Activated naive CD8-positive, alpha-beta T cell treated with anti-CD3 and anti-CD28 coated beads for 36 hours (primary cell): ENCODE results near the gene CAMTA1. TPM values are rescaled to one million over a fixed set of nuclear protein-coding genes. Genes with fewer than 3 reads are reported as not detected.

Source experiments
- DNase-seq: peaks from one replicate; pipeline ENCODE4 v3.0.0; 2021
- H3K27ac Mint-ChIP-seq: one replicate; pipeline ENCODE4 v1.8.0; 2022; ENCODE audit warnings: mild to moderate bottlenecking, moderate library complexity, mixed read lengths
- H3K27me3 Mint-ChIP-seq: one replicate; pipeline ENCODE4 v1.8.0; 2022; ENCODE audit warnings: mild to moderate bottlenecking, mixed read lengths
- H3K36me3 Mint-ChIP-seq: one replicate; pipeline ENCODE4 v1.8.0; 2021; ENCODE audit warnings: mild to moderate bottlenecking, mixed read lengths
- H3K4me1 Mint-ChIP-seq: one replicate; pipeline ENCODE4 v1.8.0; 2021; ENCODE audit warnings: mixed read lengths
- H3K4me3 Mint-ChIP-seq: one replicate; pipeline ENCODE4 v1.8.0; 2022; ENCODE audit warnings: mild to moderate bottlenecking, moderate library complexity, mixed read lengths
- H3K9me3 Mint-ChIP-seq: one replicate; pipeline ENCODE4 v1.8.0; 2022; ENCODE audit warnings: mixed read lengths
- total RNA-seq, 2 experiments: library from RNA; stranded (reverse); gene quantifications; one replicate each; pipeline ENCODE4 v1.2.3, GENCODE V29; 2021

The CAMTA1 gene
- total RNA-seq, 2 experiments from 2014 or later: 70.4 to 71.4 TPM

DNA sequence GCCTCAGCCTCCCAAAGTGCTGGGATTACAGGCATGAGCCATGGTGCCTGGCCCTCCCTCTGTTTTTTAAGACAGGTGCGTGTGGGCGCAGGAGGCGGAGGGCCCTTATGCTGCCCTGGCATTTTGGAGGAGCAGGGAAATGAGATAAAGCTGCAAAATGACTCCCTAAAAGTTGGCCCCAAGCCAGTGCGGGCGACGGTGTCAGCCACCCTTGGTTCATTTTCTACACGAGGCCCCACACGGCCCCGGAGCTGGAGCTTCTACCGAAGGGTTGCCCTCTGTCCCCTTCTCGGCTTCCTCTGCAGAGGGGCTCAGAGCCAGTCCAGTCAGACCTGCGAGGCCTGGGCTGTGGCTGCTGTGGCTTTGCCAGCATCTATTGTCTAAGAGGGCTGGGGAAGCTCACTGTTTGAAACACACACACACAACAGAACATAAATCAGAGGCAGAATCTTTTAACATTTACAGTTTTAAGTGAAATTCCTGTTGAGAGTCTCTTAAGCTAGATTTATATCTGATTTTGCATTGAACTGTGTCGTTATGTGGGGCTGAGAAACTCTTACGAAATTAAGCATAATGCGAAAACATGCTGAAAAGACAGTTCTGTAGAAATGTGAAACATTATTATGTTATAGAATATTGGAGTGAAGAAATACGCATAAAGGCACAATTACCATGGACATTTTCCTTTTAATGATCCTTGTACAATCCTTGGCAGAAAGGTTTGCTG, 255.9 kb downstream of the CAMTA1 start:
- Mint-ChIP-seq H3K4me3 (no peak overlapping the region), H3K27ac (no peak overlapping the region), H3K4me1 (no peaks in the 10 kb centered on the region), H3K27me3 (peaks cover 10% of the 10 kb centered on the region), H3K9me3 (no peaks in the 10 kb centered on the region), H3K36me3 (no peaks in the 10 kb centered on the region)
- no peak for DNase-seq

- no peak overlapping the region for H3K4me3 Mint-ChIP-seq
- no peaks in the 10 kb centered on the region for H3K4me1 Mint-ChIP-seq
- H3K27ac Mint-ChIP-seq: no peak overlapping the region
- H3K27me3 Mint-ChIP-seq: peaks cover 13% of the 10 kb centered on the region
- no peaks in the 10 kb centered on the region for H3K36me3 Mint-ChIP-seq
- no peak for DNase-seq
- H3K9me3 Mint-ChIP-seq: no peaks in the 10 kb centered on the region
These were observed 257.3 kb downstream of the CAMTA1 start for GRCh38 chr1:7042322-7043190.

DNA sequence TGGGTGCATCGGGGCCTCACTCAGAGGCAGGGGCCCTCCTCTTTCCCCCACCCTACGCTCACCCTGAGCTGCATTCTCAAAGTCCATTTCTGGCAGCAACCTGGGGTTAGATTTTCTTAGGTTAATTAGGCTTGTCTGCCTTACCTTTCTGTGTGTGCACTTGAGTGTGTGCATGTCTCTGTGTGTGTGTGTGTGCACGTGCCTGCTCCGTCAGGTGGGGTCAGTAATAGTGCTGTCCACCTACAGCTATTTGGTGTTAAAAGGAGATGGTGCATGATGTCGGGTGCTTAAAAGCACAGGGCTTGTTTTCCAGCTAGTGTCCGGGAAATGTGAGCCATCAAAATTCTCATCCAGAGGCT, 257.9 kb downstream of the CAMTA1 start:
- Mint-ChIP-seq H3K9me3 (no peaks in the 10 kb centered on the region), H3K27me3 (peaks cover 15% of the 10 kb centered on the region), H3K4me1 (no peaks in the 10 kb centered on the region), H3K27ac (no peak overlapping the region), H3K4me3 (no peak overlapping the region), H3K36me3 (no peaks in the 10 kb centered on the region)
- no peak for DNase-seq

- Mint-ChIP-seq H3K4me1 (no peaks in the 10 kb centered on the region), H3K9me3 (no peaks in the 10 kb centered on the region), H3K27me3 (peaks cover 15% of the 10 kb centered on the region), H3K27ac (no peak overlapping the region), H3K36me3 (no peaks in the 10 kb centered on the region), H3K4me3 (no peak overlapping the region)
- DNase-seq: no peak
These were observed 258.7 kb downstream of the CAMTA1 start for GRCh38 chr1:7043719-7044535.

DNA sequence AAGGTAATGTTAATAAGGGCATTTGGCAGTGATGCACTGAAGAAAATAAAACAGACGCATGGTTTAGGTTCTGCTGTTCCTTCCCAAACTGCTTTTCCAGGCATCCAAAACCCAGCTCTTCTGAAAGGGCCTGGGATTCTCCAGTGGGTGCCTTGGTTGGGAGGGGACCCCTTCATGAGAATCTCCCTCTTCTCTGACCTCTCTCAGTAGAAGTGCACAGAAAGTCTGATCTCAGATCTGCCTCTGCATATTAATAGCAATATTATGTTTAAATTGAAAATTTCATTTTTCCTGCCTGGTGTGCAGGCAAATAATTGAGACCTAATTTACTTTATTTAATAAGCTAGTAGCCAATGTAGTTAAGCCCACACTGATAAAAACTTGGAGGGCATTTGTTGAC, 260.6 kb downstream of the CAMTA1 start:
- Mint-ChIP-seq H3K27me3 (peaks cover 15% of the 10 kb centered on the region), H3K36me3 (no peaks in the 10 kb centered on the region), H3K4me1 (no peaks in the 10 kb centered on the region), H3K9me3 (no peaks in the 10 kb centered on the region), H3K27ac (no peak overlapping the region), H3K4me3 (no peak overlapping the region)
- DNase-seq: no peak

GRCh38 chr1:7046314-7046713, 261.1 kb downstream of the CAMTA1 start:
- H3K27ac Mint-ChIP-seq: no peak overlapping the region
- DNase-seq: no peak
- no peak overlapping the region for H3K4me3 Mint-ChIP-seq
- H3K4me1 Mint-ChIP-seq: no peaks in the 10 kb centered on the region
- H3K36me3 Mint-ChIP-seq: no peaks in the 10 kb centered on the region
- H3K27me3 Mint-ChIP-seq: peaks cover 15% of the 10 kb centered on the region
- H3K9me3 Mint-ChIP-seq: no peaks in the 10 kb centered on the region

DNA sequence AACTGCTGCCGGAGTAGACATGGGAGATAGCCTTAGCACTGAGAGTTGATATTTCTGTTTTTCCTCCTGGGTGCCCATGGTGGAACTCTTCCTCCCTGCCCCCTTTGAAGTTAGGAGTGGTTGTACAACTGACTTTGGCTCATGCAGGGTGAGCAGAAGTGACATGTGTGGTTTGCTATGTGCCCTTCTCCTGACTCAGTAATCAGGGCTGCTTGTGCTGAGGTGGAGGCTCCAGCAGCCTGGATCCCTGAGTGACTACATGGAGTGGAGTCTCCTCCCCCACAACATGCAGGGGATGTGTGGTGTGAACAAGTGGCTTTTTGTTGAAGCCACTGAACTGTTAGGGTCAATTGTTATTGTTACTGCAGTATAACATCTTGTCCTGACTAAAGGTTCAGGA, 261.6 kb downstream of the CAMTA1 start:
- Mint-ChIP-seq H3K9me3 (no peaks in the 10 kb centered on the region), H3K4me1 (no peaks in the 10 kb centered on the region), H3K27me3 (peaks cover 12% of the 10 kb centered on the region), H3K27ac (no peak overlapping the region), H3K4me3 (no peak overlapping the region), H3K36me3 (no peaks in the 10 kb centered on the region)
- no peak for DNase-seq

- Mint-ChIP-seq H3K9me3 (no peaks in the 10 kb centered on the region), H3K36me3 (no peaks in the 10 kb centered on the region)
- DNase-seq: no peak
These were observed 262.6 kb downstream of the CAMTA1 start for GRCh38 chr1:7047866-7048265.

DNA sequence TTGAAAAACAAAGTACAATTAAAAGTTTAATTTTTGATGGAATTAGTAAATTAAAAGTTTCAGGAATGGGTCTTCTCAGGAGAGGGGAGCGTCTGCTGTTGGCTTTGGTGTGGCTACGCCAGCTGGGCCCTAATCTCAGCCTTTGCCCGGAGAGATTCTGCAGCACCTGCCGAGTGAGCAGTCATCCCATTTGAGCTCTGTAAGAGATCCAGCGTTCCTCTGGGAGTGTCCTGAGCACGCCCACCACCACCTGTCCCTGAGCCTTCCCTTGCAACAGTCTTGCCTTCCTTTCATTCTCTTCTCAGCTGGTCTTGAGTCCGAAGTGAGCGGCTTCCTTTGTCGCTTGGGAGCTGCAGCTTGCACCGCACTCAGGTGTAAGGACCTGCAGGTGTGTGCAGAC, 263.1 kb downstream of the CAMTA1 start:
- Mint-ChIP-seq H3K27me3 (peaks cover 5% of the 10 kb centered on the region), H3K9me3 (no peaks in the 10 kb centered on the region), H3K36me3 (no peaks in the 10 kb centered on the region), H3K27ac (no peak overlapping the region), H3K4me1 (no peaks in the 10 kb centered on the region), H3K4me3 (no peak overlapping the region)
- no peak for DNase-seq

More at GRCh38 chr1:7047866-7048265, 262.6 kb downstream of the CAMTA1 start:
- Mint-ChIP-seq H3K27me3 (peaks cover 8% of the 10 kb centered on the region), H3K4me1 (no peaks in the 10 kb centered on the region), H3K4me3 (no peak overlapping the region), H3K27ac (no peak overlapping the region)

DNA sequence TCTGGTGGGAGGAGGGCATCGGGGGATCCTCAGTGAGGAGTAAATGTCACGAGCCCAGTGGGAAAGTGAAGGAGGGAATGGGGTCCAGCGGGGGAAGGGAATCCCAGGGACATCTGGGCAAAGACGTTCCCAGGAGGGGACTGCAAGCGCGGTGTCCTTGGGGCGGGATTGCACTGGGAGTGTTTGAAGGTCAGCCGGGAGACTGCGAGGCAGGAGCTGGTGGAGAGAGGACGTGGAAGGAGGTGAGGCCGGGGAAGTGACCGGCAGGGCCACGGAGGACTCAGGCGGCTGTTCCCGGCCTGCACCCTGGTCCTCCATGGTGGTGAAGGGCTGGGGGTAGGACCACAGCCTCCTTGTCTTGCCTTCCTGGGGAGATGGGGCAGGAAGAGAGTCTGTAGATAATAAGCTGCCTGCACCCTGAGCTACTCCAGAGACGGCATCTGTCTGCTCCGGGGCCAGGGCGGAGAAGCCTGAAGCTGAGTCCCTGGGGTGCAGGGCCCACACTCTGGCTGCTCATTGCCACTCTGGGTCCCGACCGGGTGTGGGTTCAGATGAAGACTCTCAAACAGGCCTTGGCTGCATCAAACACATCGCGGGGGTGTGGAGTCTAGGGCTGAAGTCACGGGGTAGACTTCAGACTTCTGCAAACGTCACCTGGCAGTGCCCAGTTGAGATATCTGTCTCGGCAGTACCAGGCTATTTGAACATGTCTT, 264.8 kb downstream of the CAMTA1 start:
- H3K27ac Mint-ChIP-seq: no peak overlapping the region
- H3K9me3 Mint-ChIP-seq: no peaks in the 10 kb centered on the region
- H3K36me3 Mint-ChIP-seq: no peaks in the 10 kb centered on the region
- no peaks in the 10 kb centered on the region for H3K4me1 Mint-ChIP-seq
- no peak overlapping the region for H3K4me3 Mint-ChIP-seq
- H3K27me3 Mint-ChIP-seq: peaks cover 5% of the 10 kb centered on the region
- no peak for DNase-seq

DNA sequence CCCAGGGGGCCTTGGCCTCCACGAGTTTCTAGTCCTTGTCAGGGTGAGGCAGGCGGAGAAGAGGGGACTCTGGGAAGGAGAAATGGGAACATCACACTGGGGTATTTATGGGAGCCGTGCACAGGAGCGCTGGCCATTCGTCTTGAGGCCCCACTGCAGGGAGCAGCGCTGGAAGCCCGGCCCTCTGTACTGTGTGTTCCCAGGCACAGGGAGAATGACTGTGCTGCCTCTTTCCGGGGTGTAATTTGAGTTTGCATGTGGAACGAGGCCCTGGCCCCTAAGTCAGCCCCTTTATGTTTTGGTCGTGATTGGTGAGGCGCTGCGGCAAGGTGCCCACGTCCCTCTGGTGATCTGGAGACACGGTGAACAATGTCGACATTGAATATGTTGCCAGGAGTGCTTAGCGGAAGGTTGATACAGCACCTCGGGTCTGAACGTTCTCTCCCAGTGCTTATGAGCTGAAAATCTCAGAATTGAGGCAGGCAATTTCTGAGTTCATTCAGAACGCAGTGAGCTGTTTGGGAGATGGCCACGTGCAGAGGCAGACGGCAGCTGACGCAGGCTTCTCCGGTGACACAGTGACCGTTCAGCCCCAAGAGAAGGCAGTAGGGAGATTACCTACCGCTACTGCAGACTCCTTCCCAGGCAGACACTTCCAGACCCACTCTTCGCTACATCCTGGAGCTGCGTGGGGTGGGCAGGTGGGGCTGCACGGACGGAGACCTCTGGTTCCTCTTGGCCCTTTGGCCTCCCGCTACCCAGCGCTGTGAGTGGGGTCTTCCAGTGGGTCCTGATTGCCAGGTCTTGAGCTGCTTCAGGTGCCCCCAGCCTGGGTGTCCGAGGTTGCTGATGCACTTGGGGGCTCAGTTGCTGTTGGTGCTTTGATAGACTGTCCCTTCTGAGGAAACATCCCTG, 265.8 kb downstream of the CAMTA1 start:
- H3K36me3 Mint-ChIP-seq: no peaks in the 10 kb centered on the region
- DNase-seq: no peak
- no peak overlapping the region for H3K27ac Mint-ChIP-seq
- H3K4me1 Mint-ChIP-seq: no peaks in the 10 kb centered on the region
- peaks cover 5% of the 10 kb centered on the region for H3K27me3 Mint-ChIP-seq
- H3K4me3 Mint-ChIP-seq: no peak overlapping the region
- H3K9me3 Mint-ChIP-seq: no peaks in the 10 kb centered on the region

GRCh38 chr1:7052701-7053100, 267.4 kb downstream of the CAMTA1 start:
- no peaks in the 10 kb centered on the region for H3K36me3 Mint-ChIP-seq
- no peak for DNase-seq
- H3K4me3 Mint-ChIP-seq: no peak overlapping the region
- no peak overlapping the region for H3K27ac Mint-ChIP-seq
- H3K27me3 Mint-ChIP-seq: peaks cover under 1% of the 10 kb centered on the region
- no peaks in the 10 kb centered on the region for H3K4me1 Mint-ChIP-seq
- no peaks in the 10 kb centered on the region for H3K9me3 Mint-ChIP-seq

- no peaks in the 10 kb centered on the region for H3K36me3 Mint-ChIP-seq
These were observed 275.5 kb downstream of the CAMTA1 start for GRCh38 chr1:7060745-7061144.

More at GRCh38 chr1:7060745-7061144, 275.5 kb downstream of the CAMTA1 start:
- Mint-ChIP-seq H3K9me3 (no peaks in the 10 kb centered on the region), H3K4me1 (no peaks in the 10 kb centered on the region), H3K27ac (no peak overlapping the region), H3K27me3 (peaks cover 11% of the 10 kb centered on the region), H3K4me3 (no peak overlapping the region)
- DNase-seq: no peak
